K562 (cell line): ENCODE data around the gene CGREF1. TPM values are rescaled to one million over a fixed set of nuclear protein-coding genes. Genes with fewer than 3 reads are reported as not detected.

ENCODE experiments used
- ATAC-seq: fragments of 200-7000 bp; cut with Tn5 transposase; 3 replicates; pipeline ENCODE4 v1.9.1; 2020; ENCODE audit warnings: moderate library complexity
- BruUV-seq: library from RNA; stranded (reverse); fragments of 400-500 nt; replicated peaks from 2 replicates; lab custom pipeline; 2021; lab: Mats Ljungman, UMichigan
- CTCF ChIA-PET: fragments of 300-600 bp; formaldehyde crosslinking; extraction: SDS; loops from one replicate; lab custom pipeline; 2021; ENCODE audit warnings: low intra/inter-chr PET ratio; lab: Yijun Ruan, JAX
- POLR2A ChIA-PET: fragments of 300-600, 350-650 bp; sonication (Branson Sonifier 250); formaldehyde crosslinking; extraction: SDS; loops from one replicate; lab custom pipeline; 2021; ENCODE audit warnings: antibody characterized with exemption, inconsistent platforms; lab: Yijun Ruan, JAX
- DNase-seq, 4 experiments: peaks; one replicate each; pipeline versions ENCODE4 v3.0.0 to v3.0.0-alpha.2; 2011 to 2018; ENCODE audit warnings: low spot score in 3 of 4, mixed read lengths in 3 of 4; ENCODE audit errors: extremely low read depth in 1 of 4
- FAIRE-seq: peaks from 2 replicates; lab custom pipeline; 2011; peaks lifted over from hg19 to GRCh38; lab: Jason Lieb, UNC
- H2AFZ ChIP-seq: 2 replicates; pipeline ENCODE4 v1.6.0; 2011; ENCODE audit warnings: low read depth, low read length, control low read depth, inconsistent platforms
- H3K27ac ChIP-seq: fragments of 200-600 bp; 3 replicates; pipeline ENCODE4 v1.8.0; 2011; ENCODE audit warnings: low read depth, mild to moderate bottlenecking, control low read depth, inconsistent platforms, low read length, moderate library complexity, mixed read lengths; ENCODE audit errors: extremely low read depth
- H3K27me3 ChIP-seq, 2 experiments: fragments of 300-600 bp in 1 of 2; 2 replicates in 1 of 2; 3 replicates in 1 of 2; pipeline versions ENCODE4 v1.6.0 to v1.8.0; 2011; ENCODE audit warnings: inconsistent platforms in 2 of 2, low read length in 2 of 2, mild to moderate bottlenecking in 1 of 2, mixed read lengths in 1 of 2, moderate library complexity in 1 of 2; ENCODE audit not compliant: control insufficient read depth in 2 of 2, insufficient read depth in 2 of 2
- H3K36me3 ChIP-seq: fragments of 300-600 bp; 3 replicates; pipeline ENCODE4 v1.8.0; 2011; ENCODE audit warnings: mild to moderate bottlenecking, low read length, inconsistent platforms; ENCODE audit not compliant: control insufficient read depth, insufficient read depth
- H3K4me1 ChIP-seq, 2 experiments: fragments of 200-600 bp in 1 of 2; replicated peaks in 1 of 2; 2 replicates in 1 of 2; 3 replicates in 1 of 2; pipeline versions ENCODE4 v1.5.1 to v1.8.0; 2011; ENCODE audit warnings: inconsistent platforms in 2 of 2, low read length in 2 of 2, mild to moderate bottlenecking in 1 of 2, mixed read lengths in 1 of 2, moderate library complexity in 1 of 2; ENCODE audit not compliant: control insufficient read depth in 2 of 2, insufficient read depth in 2 of 2
- H3K4me2 ChIP-seq: 2 replicates; pipeline ENCODE4 v1.6.1; 2011; ENCODE audit warnings: low read length, control low read depth, inconsistent platforms, mixed read lengths; ENCODE audit not compliant: insufficient read depth
- H3K4me3 ChIP-seq: fragments of 200-600 bp; sonication (generic), shearing (Covaris generic); 2 replicates; pipeline ENCODE4 v1.5.1; 2016; ENCODE audit warnings: control low read depth, inconsistent platforms
- H3K79me2 ChIP-seq: fragments of 200-600 bp; 3 replicates; pipeline ENCODE4 v1.8.0; 2011; ENCODE audit warnings: low read length, inconsistent platforms; ENCODE audit not compliant: control insufficient read depth, insufficient read depth
- H3K9ac ChIP-seq, 2 experiments: 2 replicates each; pipeline versions ENCODE4 v1.6.0 to v1.6.1; 2011; ENCODE audit warnings: low read depth in 2 of 2, low read length in 2 of 2, control low read depth in 1 of 2, inconsistent platforms in 1 of 2, mild to moderate bottlenecking in 1 of 2, mixed read lengths in 1 of 2; ENCODE audit not compliant: insufficient read depth in 1 of 2
- H3K9me1 ChIP-seq: one replicate; pipeline ENCODE4 v1.6.0; 2011; ENCODE audit warnings: inconsistent platforms, mild to moderate bottlenecking, low read length, moderate library complexity; ENCODE audit not compliant: control insufficient read depth, insufficient read depth
- H3K9me3 ChIP-seq: replicated peaks from 2 replicates; pipeline ENCODE4 v1.5.1; 2011; ENCODE audit warnings: low read depth, low read length, inconsistent platforms; ENCODE audit not compliant: control insufficient read depth, insufficient read depth
- H4K20me1 ChIP-seq: replicated peaks from 2 replicates; pipeline ENCODE4 v1.6.1; 2011; ENCODE audit warnings: low read length, inconsistent platforms, mixed read lengths; ENCODE audit not compliant: control insufficient read depth, insufficient read depth
- ASH1L ChIP-seq: fragments of 450-650 bp; IDR thresholded peaks from 2 replicates; pipeline ENCODE4 v1.6.1; 2018; ENCODE audit warnings: borderline replicate concordance, mild to moderate bottlenecking, low read depth; ENCODE audit not compliant: partially characterized antibody
- BRF2 ChIP-seq: IDR thresholded peaks from 3 replicates; pipeline ENCODE4 v1.6.1; 2011; ENCODE audit warnings: borderline replicate concordance, mild to moderate bottlenecking; ENCODE audit not compliant: insufficient read length, insufficient read depth
- CREB1 ChIP-seq, 2 experiments: sonication (generic) in 1 of 2; formaldehyde crosslinking in 1 of 2; IDR thresholded peaks; 2 replicates each; pipeline versions ENCODE4 v1.6.1 to v1.8.0; 2012 to 2022; ENCODE audit warnings: inconsistent platforms in 1 of 2, mild to moderate bottlenecking in 1 of 2, missing genetic modification reagents in 1 of 2, moderate library complexity in 1 of 2
- FUS ChIP-seq: fragments of 200-400 bp; formaldehyde crosslinking; optimal IDR thresholded peaks from 2 replicates; pipeline ENCODE3; 2017; ENCODE audit warnings: low read depth, low read length
- HNRNPLL ChIP-seq: fragments of 200-400 bp; formaldehyde crosslinking; IDR thresholded peaks from 2 replicates; pipeline ENCODE4 v1.6.1; 2017; ENCODE audit warnings: low read length, low read depth, mild to moderate bottlenecking; ENCODE audit not compliant: poor library complexity, severe bottlenecking
- NBN ChIP-seq: fragments of 450-650 bp; IDR thresholded peaks from 2 replicates; pipeline ENCODE4 v1.6.1; 2016; ENCODE audit warnings: low read depth, mild to moderate bottlenecking
- NCOA6 ChIP-seq: fragments of 450-650 bp; IDR thresholded peaks from 2 replicates; pipeline ENCODE4 v1.6.1; 2017; ENCODE audit warnings: mild to moderate bottlenecking
- PPARD ChIP-seq: fragments of 250-450 bp; sonication (Bioruptor Pico); IDR thresholded peaks from 2 replicates; pipeline ENCODE4 v1.8.0; 2022; ENCODE audit warnings: inconsistent platforms, mild to moderate bottlenecking, moderate library complexity
- RFX7 ChIP-seq: fragments of 250-450 bp; sonication (Bioruptor Pico); IDR thresholded peaks from 2 replicates; pipeline ENCODE4 v1.5.1; 2021; ENCODE audit warnings: mild to moderate bottlenecking
- SAFB2 ChIP-seq: fragments of 200-400 bp; formaldehyde crosslinking; IDR thresholded peaks from 2 replicates; pipeline ENCODE4 v1.6.1; 2018; ENCODE audit warnings: borderline replicate concordance, low read length, low read depth, moderate library complexity; ENCODE audit not compliant: severe bottlenecking
- SETDB1 ChIP-seq: IDR thresholded peaks from one replicate; pipeline ENCODE4 v1.6.1; 2012; ENCODE audit warnings: low read length, control low read depth, inconsistent platforms
- SNRNP70 ChIP-seq: fragments of 200-400 bp; formaldehyde crosslinking; optimal IDR thresholded peaks from 2 replicates; pipeline ENCODE3; 2017; ENCODE audit warnings: low read depth, low read length
- TSHZ1 ChIP-seq: fragments of 250-450 bp; sonication (Bioruptor Pico); IDR thresholded peaks from 2 replicates; pipeline ENCODE4 v1.4.0; 2020; ENCODE audit warnings: mild to moderate bottlenecking, moderate library complexity
- ZNF57 ChIP-seq: fragments of 450-650 bp; formaldehyde crosslinking; IDR thresholded peaks from 2 replicates; pipeline ENCODE4 v1.4.0; 2020; ENCODE audit warnings: mild to moderate bottlenecking, moderate library complexity
- ZNF668 ChIP-seq: fragments of 250-450 bp; sonication (Bioruptor Pico); IDR thresholded peaks from 2 replicates; pipeline ENCODE4 v1.8.0; 2022; ENCODE audit warnings: mild to moderate bottlenecking, inconsistent platforms
- ZNF830 ChIP-seq: fragments of 250-450 bp; sonication (Bioruptor Pico); IDR thresholded peaks from 2 replicates; pipeline ENCODE4 v1.5.0; 2021; ENCODE audit warnings: mild to moderate bottlenecking
- WGBS: fragments of 100-300 bp; shearing (Covaris generic); methylation state at CpG from one replicate; pipeline ENCODE4 v1.1.6; 2016; ENCODE audit warnings: low coverage, mixed read lengths; ENCODE audit not compliant: insufficient coverage; ENCODE audit errors: missing lambda C conversion rate; 5-methylcytosine and 5-hydroxymethylcytosine counted together
- in situ Hi-C: fragments of 300-500 bp; cut with MboI; formaldehyde crosslinking; loops from 4 replicates; pipeline ENCODE4 v1.15.0; 2018; ENCODE audit warnings: inconsistent platforms, mixed read lengths
- intact Hi-C: fragments of 100-400 bp; cut with micrococcal nuclease; formaldehyde crosslinking; loops from 2 replicates; pipeline ENCODE4 v1.14.2; 2022
- polyA plus RNA-seq, 8 experiments: library from polyadenylated mRNA; depleted of rRNA in 4 of 8; stranded (reverse) in 5 of 8; unstranded in 3 of 8; fragments of >200 nt; fragmentation: Nextera tagmentation in 2 of 8; fragmentation: Illumina TruSeq in 1 of 8; extraction: Ambion mirVana in 2 of 8; extraction: Trizol in 1 of 8; gene quantifications; 2 replicates each; pipeline versions ENCODE4 v1.2.1 to v1.2.3, GENCODE V29; 2011 to 2014; ENCODE audit warnings: inconsistent platforms in 1 of 8, missing spikeins in 1 of 8
- total RNA-seq, 7 experiments: library from RNA; depleted of rRNA in 6 of 7; stranded (reverse); fragments of >200 nt in 6 of 7; fragmentation: Illumina TruSeq in 2 of 7; extraction: Trizol in 2 of 7; gene quantifications; 2 replicates each; pipeline versions ENCODE4 v1.2.1 to v1.2.3, GENCODE V29; 2011 to 2021; ENCODE audit warnings: low replicate concordance in 1 of 7

CGREF1 gene
- total and polyA plus RNA-seq, 9 of the 15 experiments (the other 6 are each of a cell fraction or from before 2014, with no cell fraction given) = 0.07 to 0.50 (median 0.37) TPM

- FAIRE-seq = no peak
- no peak for DNase-seq
- Histone ChIP-seq H3K27me3 (no peaks in the 10 kb centered on the region), H4K20me1 (no peaks in the 10 kb centered on the region; the same call in 1 of the 2 replicates), H3K36me3 (peaks cover 45% of the 10 kb centered on the region; the same call in 2 of the 3 replicates), H3K9ac (peak overlapping the region; percentile 85 to 95), H3K79me2 (0 out of 3 replicates have a peak, but pooled peaks cover 5% of the 10 kb centered on the region), H3K4me1 (peaks cover 24 to 36% of the 10 kb centered on the region in 2 experiments; a peak in 4 of 5 replicates), H3K4me2 (peak overlapping the region; percentile 98), H3K9me3 (no peaks in the 10 kb centered on the region), H3K27ac (peak overlapping the region; percentile 95), H3K4me3 (peak overlapping the region; percentile 84), H3K9me1 (no peaks in the 10 kb centered on the region), H2AFZ (peak overlapping the region; percentile 78)
- no TSS peak for BruUV-seq
- CTCF ChIA-PET = interaction anchor here (1.0 kb wide), 1 partner anchor 35 kb away, joined by 4 read pairs; the partner anchor contains the start of gene KHK
- WGBS = 6% methylated on average over 17 of the region's 24 CpGs
- intact Hi-C loops = loop anchor here (2.0 kb wide), 2 partner anchors 19 to 29 kb away; partner anchors contain the start of gene TMEM214
- POLR2A ChIA-PET = interaction anchor here (0.6 to 10.5 kb wide), 11 partner anchors 8 to 112 kb away, joined by 3 to 112 read pairs (median 8); partner anchors contain the start of genes OST4 and TMEM214
- ATAC-seq = peak; percentile 2
- in situ Hi-C loops = no loop called here
- no peak for TF ChIP-seq SAFB2
- TF ChIP-seq CREB1 (IDR thresholded peaks at IDR 0.05) = no peak
- TF ChIP-seq CREB1 (CRISPR knock-in tag; IDR thresholded peaks at IDR 0.05) = no peak
- TF ChIP-seq NCOA6 = no peak
- no peak for TF ChIP-seq ZNF668
- no peak for TF ChIP-seq SETDB1
- 0 out of 2 replicates have a peak, but pooled peaks have one; percentile 45 for TF ChIP-seq ZNF57
- TF ChIP-seq RFX7 = no peak
- TF ChIP-seq PPARD (CRISPR knock-in tag) = no peak
- TF ChIP-seq BRF2 = no peak
- no peak for TF ChIP-seq HNRNPLL
- no peak for TF ChIP-seq SNRNP70
- TF ChIP-seq FUS = no peak
- TF ChIP-seq ASH1L = no peak
- TF ChIP-seq NBN = no peak
- TF ChIP-seq TSHZ1 (CRISPR knock-in tag) = no peak
- TF ChIP-seq ZNF830 (CRISPR knock-in tag) = no peak
Observed at GRCh38 chr2:27051902-27052645, 66.9 kb downstream of the CGREF1 start.
